Stomach smooth muscle (tissue), 2 donors: ENCODE results near the gene TSFM.

Source experiments
- H3K27ac ChIP-seq: one replicate; pipeline ENCODE4 v1.7.0; 2013; ENCODE audit warnings: mild to moderate bottlenecking, low read length, inconsistent platforms
- H3K27me3 ChIP-seq, 2 donors: one replicate each; pipeline ENCODE4 v1.7.0; 2013; ENCODE audit warnings: low read length in 2 of 2; ENCODE audit not compliant: insufficient read depth in 2 of 2, control insufficient read depth in 1 of 2
- H3K36me3 ChIP-seq, 2 donors: one replicate each; pipeline ENCODE4 v1.7.0; 2013; ENCODE audit warnings: low read length in 2 of 2; ENCODE audit not compliant: control insufficient read depth in 2 of 2, insufficient read depth in 2 of 2
- H3K4me1 ChIP-seq: one replicate; pipeline ENCODE4 v1.7.0; 2013; ENCODE audit warnings: low read length; ENCODE audit not compliant: control insufficient read depth, insufficient read depth
- H3K4me3 ChIP-seq, 2 donors: one replicate each; pipeline ENCODE4 v1.7.0; 2013; ENCODE audit warnings: low read length in 2 of 2
- H3K9ac ChIP-seq, 2 donors: one replicate each; pipeline ENCODE4 v1.7.0; 2013; ENCODE audit warnings: low read length in 2 of 2, mild to moderate bottlenecking in 1 of 2
- H3K9me3 ChIP-seq, 2 donors: one replicate each; pipeline ENCODE4 v1.7.0; 2013; ENCODE audit warnings: low read length in 2 of 2; ENCODE audit not compliant: control insufficient read depth in 2 of 2
- donor health status: healthy.
- donor health status: Pancreatic carcinoma.

The TSFM gene

GRCh38 chr12:57823908-57824640, 41.5 kb downstream of the TSFM start:
- no peaks in the 10 kb centered on the region for H3K27me3 ChIP-seq
- H3K9ac ChIP-seq, result no peak overlapping the region
- peaks cover 18% of the 10 kb centered on the region for H3K4me1 ChIP-seq
- peak overlapping the region; percentile 11 for H3K27ac ChIP-seq
- peaks cover 67 to 69% of the 10 kb centered on the region in 2 donors for H3K36me3 ChIP-seq
- no peaks in the 10 kb centered on the region for H3K9me3 ChIP-seq
- no peak overlapping the region for H3K4me3 ChIP-seq

- Histone ChIP-seq H3K4me1 (peaks cover 31% of the 10 kb centered on the region), H3K36me3 (peaks cover 71 to 74% of the 10 kb centered on the region in 2 donors), H3K9me3 (no peaks in the 10 kb centered on the region), H3K4me3 (no peak overlapping the region), H3K27ac (no peak overlapping the region), H3K27me3 (no peaks in the 10 kb centered on the region), H3K9ac (no peak overlapping the region)
These were observed 42.9 kb downstream of the TSFM start for GRCh38 chr12:57825451-57825850.

GRCh38 chr12:57826400-57826799, 43.8 kb downstream of the TSFM start:
- Histone ChIP-seq H3K27me3 (no peaks in the 10 kb centered on the region), H3K9me3 (no peaks in the 10 kb centered on the region), H3K27ac (no peak overlapping the region), H3K9ac (no peak overlapping the region), H3K36me3 (peaks cover 71 to 74% of the 10 kb centered on the region in 2 donors), H3K4me1 (peaks cover 36% of the 10 kb centered on the region), H3K4me3 (no peak overlapping the region)

- Histone ChIP-seq H3K4me1 (peaks cover 40% of the 10 kb centered on the region), H3K9ac (no peak overlapping the region), H3K27ac (no peak overlapping the region), H3K4me3 (no peak overlapping the region), H3K36me3 (peaks cover 67 to 70% of the 10 kb centered on the region in 2 donors), H3K27me3 (no peaks in the 10 kb centered on the region), H3K9me3 (no peaks in the 10 kb centered on the region)
These were observed 44.4 kb downstream of the TSFM start for GRCh38 chr12:57826966-57827365.

- peak overlapping the region; percentile 31 for H3K27ac ChIP-seq
- H3K4me3 ChIP-seq, result peak overlapping the region in 1 of 2 donors; percentile 35
- no peaks in the 10 kb centered on the region for H3K27me3 ChIP-seq
- H3K9ac ChIP-seq, result no peak overlapping the region
- H3K9me3 ChIP-seq, result no peaks in the 10 kb centered on the region
- peaks cover 47 to 48% of the 10 kb centered on the region in 2 donors for H3K36me3 ChIP-seq
- H3K4me1 ChIP-seq, result peaks cover 63% of the 10 kb centered on the region
These were observed 46.6 kb downstream of the TSFM start for GRCh38 chr12:57829025-57829777.

GRCh38 chr12:57830393-57830792, 47.8 kb downstream of the TSFM start:
- H3K4me3 ChIP-seq, result no peak overlapping the region
- H3K27ac ChIP-seq, result peak overlapping the region; percentile 18
- peaks cover 71% of the 10 kb centered on the region for H3K4me1 ChIP-seq

GRCh38 chr12:57832966-57833365, 50.4 kb downstream of the TSFM start:
- Histone ChIP-seq H3K4me1 (peaks cover 88% of the 10 kb centered on the region), H3K4me3 (peak overlapping the region in 1 of 2 donors; percentile 55), H3K27me3 (no peaks in the 10 kb centered on the region), H3K9me3 (no peaks in the 10 kb centered on the region), H3K27ac (peak overlapping the region; percentile 46), H3K36me3 (peaks cover 11 to 13% of the 10 kb centered on the region in 2 donors), H3K9ac (no peak overlapping the region)

More at GRCh38 chr12:57830393-57830792, 47.8 kb downstream of the TSFM start:
- H3K9ac ChIP-seq, result no peak overlapping the region
- no peaks in the 10 kb centered on the region for H3K27me3 ChIP-seq
- no peaks in the 10 kb centered on the region for H3K9me3 ChIP-seq
- H3K36me3 ChIP-seq, result peaks cover 36 to 37% of the 10 kb centered on the region in 2 donors

GRCh38 chr12:57833672-57834071, 51.1 kb downstream of the TSFM start:
- Histone ChIP-seq H3K27ac (peak overlapping the region; percentile 46), H3K4me1 (peaks cover 95% of the 10 kb centered on the region), H3K9me3 (no peaks in the 10 kb centered on the region), H3K27me3 (no peaks in the 10 kb centered on the region), H3K9ac (no peak overlapping the region), H3K4me3 (peak overlapping the region; percentile 15 to 55), H3K36me3 (peaks cover 8% of the 10 kb centered on the region in 2 donors)

GRCh38 chr12:57834086-57834876, 51.7 kb downstream of the TSFM start:
- H3K4me1 ChIP-seq, result peaks cover 95% of the 10 kb centered on the region
- H3K27me3 ChIP-seq, result no peaks in the 10 kb centered on the region
- H3K9me3 ChIP-seq, result no peaks in the 10 kb centered on the region
- peaks cover 2 to 3% of the 10 kb centered on the region in 2 donors for H3K36me3 ChIP-seq
- peak overlapping the region in 1 of 2 donors; percentile 9 for H3K9ac ChIP-seq
- H3K4me3 ChIP-seq, result peak overlapping the region in 1 of 2 donors; percentile 55
- H3K27ac ChIP-seq, result peak overlapping the region; percentile 46
